NCI-H1048 (cell line): Measurements from ENCODE around the gene PON3.
"Not testable (repeated sequence)": the region's sequence is repeated elsewhere in the genome, so short reads cannot be mapped to it uniquely, and the experiment has no call there.

Source experiments
- DNase-seq: peaks from one replicate; lab custom pipeline; 2025; lab: John Stamatoyannopoulos, UW

PON3 gene

GRCh38 chr7:95411666-95412065, 15.5 kb upstream of the PON3 start:
- no peak for DNase-seq

GRCh38 chr7:95411036-95411435, 14.9 kb upstream of the PON3 start:
- DNase-seq, result no peak

GRCh38 chr7:95407751-95408150, 11.6 kb upstream of the PON3 start:
- DNase-seq, result no peak

- DNase-seq, result no peak
Measured at GRCh38 chr7:95405800-95406199, 9.6 kb upstream of the PON3 start.

GRCh38 chr7:95405208-95405607, 9.0 kb upstream of the PON3 start:
- DNase-seq, result no peak

GRCh38 chr7:95404316-95404865, 8.2 kb upstream of the PON3 start:
- no peak for DNase-seq

- DNase-seq, result no peak
Measured at GRCh38 chr7:95398155-95398940, 2.2 kb upstream of the PON3 start.

- no peak for DNase-seq
Measured at GRCh38 chr7:95397381-95397780, 1.2 kb upstream of the PON3 start.

- no peak for DNase-seq
Measured at GRCh38 chr7:95395755-95396135, 430 bp downstream of the PON3 start.

GRCh38 chr7:95394370-95394769, 1.8 kb downstream of the PON3 start:
- no peak for DNase-seq

- DNase-seq, result no peak
Measured at GRCh38 chr7:95391761-95392160, 4.4 kb downstream of the PON3 start.

- DNase-seq, result no peak
Measured at GRCh38 chr7:95389516-95389915, 6.7 kb downstream of the PON3 start.

- DNase-seq, result not testable (repeated sequence)
Measured at GRCh38 chr7:95379457-95379856, 16.7 kb downstream of the PON3 start.

GRCh38 chr7:95376632-95377400, 19.4 kb downstream of the PON3 start:
- no peak for DNase-seq

- no peak for DNase-seq
Measured at GRCh38 chr7:95375591-95376257, 20.5 kb downstream of the PON3 start.

GRCh38 chr7:95373323-95373722, 22.9 kb downstream of the PON3 start:
- no peak for DNase-seq

- no peak for DNase-seq
Measured at GRCh38 chr7:95368235-95368634, 27.9 kb downstream of the PON3 start.

GRCh38 chr7:95367606-95368005, 28.6 kb downstream of the PON3 start:
- DNase-seq, result no peak

GRCh38 chr7:95365151-95365550, 31.0 kb downstream of the PON3 start:
- DNase-seq, result no peak

GRCh38 chr7:95357623-95358022, 38.6 kb downstream of the PON3 start:
- no peak for DNase-seq

GRCh38 chr7:95342642-95343307, 53.4 kb downstream of the PON3 start:
- DNase-seq, result no peak

GRCh38 chr7:95342029-95342428, 54.1 kb downstream of the PON3 start:
- DNase-seq, result no peak
